T47D (cell line): ENCODE results near the gene FGF18.
"Not testable (repeated sequence)": the region's sequence is repeated elsewhere in the genome, so short reads cannot be mapped to it uniquely, and the experiment has no call there.

Experiments used
- DNase-seq, 2 experiments: peaks; one replicate each; pipeline versions ENCODE4 v3.0.0 to v3.0.0-alpha.2; 2011 to 2012; ENCODE audit warnings: low read depth in 1 of 2, low spot score in 1 of 2
- JUND ChIP-seq: IDR thresholded peaks from 2 replicates; pipeline ENCODE4 v1.6.1; 2012; ENCODE audit warnings: low read depth
- in situ Hi-C: cut with HindIII; loops from 2 replicates; pipeline ENCODE4 v1.10.0; 2016; ENCODE audit warnings: low sequenced_read_pairs, low pct_unique_long_range_greater_than_20kb

FGF18 gene

GRCh38 chr5:171390883-171391677 is 28.4 kb upstream of the FGF18 start:
- in situ Hi-C loops, result no loop called here
- no peak for DNase-seq
- TF ChIP-seq JUND, result no peak

- DNase-seq, result no peak
- TF ChIP-seq JUND, result no peak
- in situ Hi-C loops, result no loop called here
These were observed 27.4 kb upstream of the FGF18 start for GRCh38 chr5:171391996-171392577.

DNA sequence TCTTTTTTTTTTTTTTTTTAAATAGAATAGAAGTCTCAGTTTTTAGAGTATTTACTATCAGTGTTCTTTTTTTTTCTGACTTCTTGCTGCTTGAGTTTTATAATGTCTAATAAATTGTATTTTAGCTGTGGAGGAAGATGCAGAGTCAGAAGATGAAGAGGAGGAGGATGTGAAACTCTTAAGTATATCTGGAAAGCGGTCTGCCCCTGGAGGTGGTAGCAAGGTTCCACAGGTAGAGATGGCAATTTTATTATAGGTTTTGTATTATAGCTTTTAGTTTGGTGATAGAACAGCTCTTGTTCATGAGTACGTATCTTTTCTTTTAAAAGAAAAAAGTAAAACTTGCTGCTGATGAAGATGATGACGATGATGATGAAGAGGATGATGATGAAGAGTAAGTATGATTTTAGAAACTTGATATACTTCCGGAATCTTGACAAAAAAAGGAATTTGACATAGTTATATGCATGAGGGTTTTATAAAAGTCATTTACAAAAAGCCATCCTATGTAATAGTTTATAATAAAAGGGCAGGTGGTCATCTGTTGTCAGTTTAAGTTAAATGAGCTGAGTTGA is 26.8 kb upstream of the FGF18 start:
- TF ChIP-seq JUND, result no peak

GRCh38 chr5:171395042-171395441 is 24.4 kb upstream of the FGF18 start:
- in situ Hi-C loops, result no loop called here
- TF ChIP-seq JUND, result no peak
- DNase-seq, result peak in 1 of 2 experiments; percentile 5

More for the DNA sequence above, 26.8 kb upstream of the FGF18 start:
- in situ Hi-C loops, result no loop called here
- no peak for DNase-seq

DNA sequence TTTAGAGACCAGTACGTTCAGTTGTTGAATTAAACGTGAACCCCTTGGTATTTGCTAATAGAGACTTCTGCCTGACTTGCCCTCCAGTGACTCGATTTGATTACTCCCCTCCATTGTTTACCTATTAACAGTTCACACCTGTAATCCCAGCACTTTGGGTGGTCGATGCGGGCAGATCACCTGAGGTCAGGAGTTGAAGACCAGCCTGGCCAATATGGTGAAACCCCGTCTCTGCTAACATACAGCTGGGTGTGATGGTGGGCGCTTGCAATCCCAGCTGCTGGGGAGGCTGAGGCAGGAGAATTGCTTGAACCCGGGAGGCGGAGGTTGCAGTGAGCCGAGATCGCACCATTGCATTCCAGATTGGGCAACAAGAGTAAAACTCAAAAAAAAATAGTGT is 22.9 kb upstream of the FGF18 start:
- DNase-seq, result peak in 1 of 2 experiments; percentile 1
- in situ Hi-C loops, result not testable (repeated sequence)

DNA sequence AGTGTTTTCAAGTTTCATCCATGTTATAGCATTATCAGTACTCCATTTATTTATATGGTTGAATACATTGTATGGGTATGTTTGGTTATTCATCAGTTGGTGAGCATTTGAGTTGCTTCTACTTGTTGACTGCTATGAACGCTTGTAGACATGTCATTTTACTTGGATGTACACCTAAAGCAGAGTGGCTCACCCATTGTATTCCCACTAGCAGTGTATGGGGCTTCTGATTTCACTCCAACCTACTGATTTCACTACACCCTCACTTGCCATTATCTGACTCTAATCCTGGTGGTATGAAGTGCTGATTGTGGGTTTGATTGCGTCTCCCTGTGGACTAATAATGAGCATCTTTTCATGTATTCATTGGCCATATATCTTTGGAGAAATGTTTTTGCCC is 22.3 kb upstream of the FGF18 start:
- in situ Hi-C loops, result no loop called here
- peak in 1 of 2 experiments; percentile 18 for DNase-seq

GRCh38 chr5:171397599-171397998 is 21.8 kb upstream of the FGF18 start:
- no peak for DNase-seq
- in situ Hi-C loops, result no loop called here
- TF ChIP-seq JUND, result no peak

More for the DNA sequence above, 22.3 kb upstream of the FGF18 start:
- no peak for TF ChIP-seq JUND

DNA sequence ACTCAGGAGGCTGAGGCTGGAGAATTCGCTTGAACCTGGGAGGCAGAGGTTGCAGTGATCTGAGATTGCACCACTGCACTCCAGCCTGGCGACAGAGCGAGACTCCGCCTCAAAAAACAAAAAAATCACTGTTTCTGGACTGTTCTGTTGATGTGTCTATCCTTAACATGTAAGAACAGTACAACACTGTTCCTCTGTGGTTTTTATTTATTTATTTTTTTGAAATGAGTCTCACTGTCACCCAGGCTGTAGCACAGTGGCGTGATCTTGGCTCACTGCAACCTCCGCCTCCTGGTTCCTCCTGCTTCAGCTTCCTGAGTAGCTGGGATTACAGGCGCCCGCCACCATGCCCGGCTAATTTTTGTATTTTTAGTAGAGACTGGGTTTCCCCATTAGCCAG is 20.8 kb upstream of the FGF18 start:
- DNase-seq, in situ Hi-C loops: not testable (repeated sequence)

- DNase-seq, result no peak
- TF ChIP-seq JUND, result no peak
- in situ Hi-C loops, result no loop called here
These were observed 19.3 kb upstream of the FGF18 start for GRCh38 chr5:171400169-171400568.

- in situ Hi-C loops, result no loop called here
- no peak for DNase-seq
- TF ChIP-seq JUND, result no peak
These were observed 18.1 kb upstream of the FGF18 start for GRCh38 chr5:171401167-171401947.

DNA sequence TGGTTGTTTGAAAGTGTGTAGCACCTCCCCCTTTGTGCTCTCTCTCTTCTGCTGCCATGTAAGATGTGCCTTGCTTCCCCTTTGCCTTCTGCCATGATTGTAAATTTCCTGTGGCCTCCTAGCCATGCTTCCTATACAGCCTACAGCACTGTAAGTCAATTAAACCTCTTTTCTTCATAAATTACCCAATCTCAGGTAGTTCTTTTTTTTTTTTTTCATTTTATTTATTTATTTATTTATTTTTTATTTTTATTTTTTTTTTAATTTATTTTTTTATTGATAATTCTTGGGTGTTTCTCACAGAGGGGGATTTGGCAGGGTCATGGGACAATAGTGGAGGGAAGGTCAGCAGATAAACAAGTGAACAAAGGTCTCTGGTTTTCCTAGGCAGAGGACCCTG is 16.7 kb upstream of the FGF18 start:
- DNase-seq, in situ Hi-C loops: not testable (repeated sequence)

- in situ Hi-C loops, result no loop called here
- DNase-seq, result peak in 1 of 2 experiments; percentile 41
- TF ChIP-seq JUND, result no peak
These were observed 13.8 kb upstream of the FGF18 start for GRCh38 chr5:171405615-171406014.

DNA sequence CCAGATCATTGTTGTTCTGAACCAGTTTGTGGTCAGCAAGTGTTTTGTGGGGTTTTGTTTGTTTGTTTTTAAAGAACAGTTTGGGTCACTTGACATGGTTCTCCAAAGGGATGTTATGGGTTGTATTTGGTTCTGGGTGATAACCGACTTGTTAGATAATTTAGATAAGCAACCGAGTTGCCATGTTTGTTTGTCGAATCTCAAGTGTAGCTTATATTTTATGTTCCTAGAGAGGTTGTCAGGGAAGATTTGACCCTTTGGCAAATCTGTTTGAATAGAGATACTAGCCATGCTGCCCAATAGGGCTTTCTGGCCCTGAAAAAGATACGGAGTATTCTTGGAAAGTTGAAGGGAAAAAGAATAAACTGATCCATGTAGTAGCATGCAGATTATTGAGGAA is 12.2 kb upstream of the FGF18 start:
- no peak for DNase-seq
- in situ Hi-C loops, result no loop called here
- TF ChIP-seq JUND, result no peak
